H9 (cell line): ENCODE measurements around the gene XG. TPM values are rescaled to one million over a fixed set of nuclear protein-coding genes. Genes with fewer than 3 reads are reported as not detected.
"Not testable (repeated sequence)": the region's sequence is repeated elsewhere in the genome, so short reads cannot be mapped to it uniquely, and the experiment has no call there.

Experiments
- DNase-seq: peaks from one replicate; pipeline ENCODE4 v3.0.0-alpha.2; 2017
- H2AFZ ChIP-seq: one replicate; pipeline ENCODE4 v1.6.1; 2013; ENCODE audit warnings: mild to moderate bottlenecking, low read length, control low read depth, moderate library complexity
- H2AK5ac ChIP-seq: 2 replicates; pipeline ENCODE4 v1.6.1; 2013; ENCODE audit warnings: low read length, control low read depth, mixed read lengths; ENCODE audit not compliant: insufficient read length
- H2BK120ac ChIP-seq: one replicate; pipeline ENCODE4 v1.6.1; 2013; ENCODE audit warnings: low read depth, mild to moderate bottlenecking, low read length, control low read depth, inconsistent platforms; ENCODE audit not compliant: poor library complexity, severe bottlenecking
- H2BK12ac ChIP-seq: 2 replicates; pipeline ENCODE4 v1.6.1; 2013; ENCODE audit warnings: low read length, control low read depth, mixed read lengths, low read depth; ENCODE audit not compliant: insufficient read length
- H2BK15ac ChIP-seq: 2 replicates; pipeline ENCODE4 v1.6.1; 2013; ENCODE audit warnings: low read depth, low read length, control low read depth
- H2BK20ac ChIP-seq: one replicate; pipeline ENCODE4 v1.6.1; 2013; ENCODE audit warnings: low read depth, mild to moderate bottlenecking, low read length, control low read depth, inconsistent platforms; ENCODE audit not compliant: poor library complexity, severe bottlenecking
- H2BK5ac ChIP-seq: 2 replicates; pipeline ENCODE4 v1.6.1; 2013; ENCODE audit warnings: low read length, control low read depth, mixed read lengths; ENCODE audit not compliant: insufficient read length
- H3K14ac ChIP-seq: 2 replicates; pipeline ENCODE4 v1.6.1; 2013; ENCODE audit warnings: low read length, control low read depth; ENCODE audit not compliant: insufficient read depth
- H3K18ac ChIP-seq: 2 replicates; pipeline ENCODE4 v1.6.1; 2013; ENCODE audit warnings: low read depth, mild to moderate bottlenecking, mixed read lengths, low read length, control low read depth; ENCODE audit not compliant: insufficient read length
- H3K23ac ChIP-seq: 2 replicates; pipeline ENCODE4 v1.6.1; 2013; ENCODE audit warnings: low read length, control low read depth, mixed read lengths, low read depth; ENCODE audit not compliant: insufficient read length
- H3K23me2 ChIP-seq: 2 replicates; pipeline ENCODE4 v1.6.1; 2013; ENCODE audit warnings: low read depth, mild to moderate bottlenecking, mixed read lengths, low read length, control low read depth; ENCODE audit not compliant: insufficient read length, poor library complexity, severe bottlenecking
- H3K27ac ChIP-seq: 2 replicates; pipeline ENCODE4 v1.5.1; 2013; ENCODE audit warnings: low read length, control low read depth, mixed read lengths, low read depth; ENCODE audit not compliant: insufficient read length
- H3K27me3 ChIP-seq: 2 replicates; pipeline ENCODE4 v1.6.1; 2013; ENCODE audit warnings: low read length, control low read depth, inconsistent platforms; ENCODE audit not compliant: insufficient read depth
- H3K4ac ChIP-seq: 2 replicates; pipeline ENCODE4 v1.6.1; 2013; ENCODE audit warnings: low read depth, mild to moderate bottlenecking, control low read depth, inconsistent platforms, low read length, moderate library complexity
- H3K4me1 ChIP-seq: 2 replicates; pipeline ENCODE4 v1.6.1; 2013; ENCODE audit warnings: low read length, control low read depth, inconsistent platforms; ENCODE audit not compliant: insufficient read depth
- H3K4me2 ChIP-seq: 2 replicates; pipeline ENCODE4 v1.6.1; 2013; ENCODE audit warnings: low read length, control low read depth, mixed read lengths; ENCODE audit not compliant: insufficient read length, insufficient read depth
- H3K56ac ChIP-seq: 2 replicates; pipeline ENCODE4 v1.6.1; 2013; ENCODE audit warnings: low read depth, mild to moderate bottlenecking, mixed read lengths, low read length, control low read depth; ENCODE audit not compliant: insufficient read length
- H3K79me1 ChIP-seq: 2 replicates; pipeline ENCODE4 v1.6.1; 2013; ENCODE audit warnings: low read depth, mild to moderate bottlenecking, moderate library complexity, low read length, control low read depth, inconsistent platforms; ENCODE audit not compliant: insufficient read depth, poor library complexity, severe bottlenecking
- H3K79me2 ChIP-seq: 2 replicates; pipeline ENCODE4 v1.6.1; 2013; ENCODE audit warnings: low read length, control low read depth, inconsistent platforms; ENCODE audit not compliant: insufficient read depth
- H3K9ac ChIP-seq: 2 replicates; pipeline ENCODE4 v1.6.1; 2013; ENCODE audit warnings: low read length, control low read depth, mixed read lengths; ENCODE audit not compliant: insufficient read length; ENCODE audit errors: extremely low read depth
- H3K9me3 ChIP-seq: one replicate; pipeline ENCODE4 v1.6.1; 2013; ENCODE audit warnings: low read depth, low read length, inconsistent platforms; ENCODE audit not compliant: control insufficient read depth
- H3T11ph ChIP-seq: one replicate; pipeline ENCODE4 v1.6.1; 2013; ENCODE audit warnings: mild to moderate bottlenecking, low read length, control low read depth, inconsistent platforms
- H4K20me1 ChIP-seq: one replicate; pipeline ENCODE4 v1.6.1; 2013; ENCODE audit not compliant: control insufficient read depth, insufficient read length, insufficient read depth
- H4K5ac ChIP-seq: 2 replicates; pipeline ENCODE4 v1.6.1; 2013; ENCODE audit warnings: low read depth, mild to moderate bottlenecking, mixed read lengths, low read length, control low read depth; ENCODE audit not compliant: insufficient read length
- H4K8ac ChIP-seq: replicated peaks from 2 replicates; pipeline ENCODE4 v1.6.1; 2013; ENCODE audit warnings: low read length, control low read depth, mixed read lengths, low read depth; ENCODE audit not compliant: insufficient read length
- H4K91ac ChIP-seq: 2 replicates; pipeline ENCODE4 v1.6.1; 2013; ENCODE audit warnings: low read depth, mild to moderate bottlenecking, moderate library complexity, mixed read lengths, low read length, control low read depth; ENCODE audit not compliant: insufficient read length
- H3K27ac Mint-ChIP-seq, 3 experiments: 2 replicates in 2 of 3; 3 replicates in 1 of 3; pipeline ENCODE4 v1.8.0; 2020 to 2021; ENCODE audit warnings: mixed read lengths in 3 of 3, mild to moderate bottlenecking in 1 of 3, moderate library complexity in 1 of 3
- H3K27me3 Mint-ChIP-seq: 2 replicates; pipeline ENCODE4 v1.8.0; 2021; ENCODE audit warnings: low read depth, mild to moderate bottlenecking, moderate library complexity, mixed read lengths
- H3K36me3 Mint-ChIP-seq, 3 experiments: 2 replicates in 2 of 3; 3 replicates in 1 of 3; pipeline ENCODE4 v1.8.0; 2020 to 2021; ENCODE audit warnings: low read depth in 3 of 3, mixed read lengths in 3 of 3; ENCODE audit not compliant: insufficient read depth in 1 of 3
- H3K4me1 Mint-ChIP-seq, 2 experiments: 2 replicates each; pipeline ENCODE4 v1.8.0; 2020; ENCODE audit warnings: mixed read lengths in 2 of 2
- H3K4me3 Mint-ChIP-seq, 2 experiments: 2 replicates in 1 of 2; 3 replicates in 1 of 2; pipeline ENCODE4 v1.8.0; 2020 to 2021; ENCODE audit warnings: mild to moderate bottlenecking in 2 of 2, mixed read lengths in 2 of 2, moderate library complexity in 1 of 2
- H3K9me3 Mint-ChIP-seq, 2 experiments: 2 replicates in 1 of 2; 3 replicates in 1 of 2; pipeline ENCODE4 v1.8.0; 2020; ENCODE audit warnings: mild to moderate bottlenecking in 2 of 2, mixed read lengths in 2 of 2, moderate library complexity in 1 of 2
- WGBS: extraction: QIAGEN DNeasy Blood & Tissue Kit; methylation state at CpG from one replicate; pipeline ENCODE4 v1.1.7; 2013; ENCODE audit warnings: missing lambda C conversion rate, low lambda C conversion rate, mixed read lengths; ENCODE audit not compliant: insufficient read length; ENCODE audit errors: extremely low coverage; 5-methylcytosine and 5-hydroxymethylcytosine counted together
- long read RNA-seq: library from polyadenylated mRNA; unstranded; transcript quantifications from one replicate; pipeline ENCODE4 v2.0.0, GENCODE V29; 2020
- total RNA-seq: library from RNA; stranded (reverse); gene quantifications from 2 replicates; pipeline ENCODE4 v1.2.1, GENCODE V29; 2021

Gene XG
- total RNA-seq, result 1.1 and 1.7 TPM in 2 replicates
- long read RNA-seq, partial matches to known transcripts, result 0 of 16 reads
- long read RNA-seq, other reads (novel, unspliced or antisense), result 16 of 16 reads

GRCh38 chrX:2751874-2752300, at the start of gene XG:
Gene XG, plus strand, starts transcription at chrX:2752040. Its CDS starts 235 bp downstream, at chrX:2752275.
- H3K9me3 ChIP-seq, H2BK20ac ChIP-seq, H2BK5ac ChIP-seq, H2AK5ac ChIP-seq, H3K4me2 ChIP-seq, H3K14ac ChIP-seq, H3T11ph ChIP-seq, H2AFZ ChIP-seq, H3K9me3 Mint-ChIP-seq, H2BK12ac ChIP-seq, H4K8ac ChIP-seq, H3K27ac ChIP-seq, H3K9ac ChIP-seq, DNase-seq, H4K5ac ChIP-seq, H2BK15ac ChIP-seq, H3K23me2 ChIP-seq, H3K79me1 ChIP-seq, H3K18ac ChIP-seq, H4K20me1 ChIP-seq, H3K4me3 Mint-ChIP-seq, H3K27me3 ChIP-seq, H4K91ac ChIP-seq, H3K36me3 Mint-ChIP-seq, H3K27me3 Mint-ChIP-seq, H3K4me1 ChIP-seq, H2BK120ac ChIP-seq, H3K27ac Mint-ChIP-seq, H3K56ac ChIP-seq, H3K79me2 ChIP-seq, H3K23ac ChIP-seq, H3K4ac ChIP-seq: not testable (repeated sequence)
- WGBS, result no CpG with 5 or more reads among the region's 11 CpGs
- peaks cover 17 to 21% of the 10 kb centered on the region in 2 experiments for H3K4me1 Mint-ChIP-seq
